Right lobe of liver (tissue), 6 donors: ENCODE measurements around the gene BAG5. TPM values are rescaled to one million over a fixed set of nuclear protein-coding genes. Genes with fewer than 3 reads are reported as not detected.

Source experiments
- ATAC-seq, 4 donors: fragments of 200-7000 bp; cut with Tn5 transposase; one replicate each; pipeline ENCODE4 v1.9.1; 2020; ENCODE audit warnings: mild to moderate bottlenecking in 4 of 4, moderate library complexity in 4 of 4
- DNase-seq, 3 donors: peaks; one replicate each; pipeline ENCODE4 v3.0.0-alpha.2; 2020
- H3K27ac ChIP-seq, 3 donors: fragments of 200-600 bp; one replicate each; pipeline ENCODE4 v1.8.0; 2022
- H3K27me3 ChIP-seq, 2 donors: fragments of 200-600 bp; one replicate each; pipeline ENCODE4 v1.8.0; 2022
- H3K36me3 ChIP-seq, 4 donors: fragments of 200-600 bp; sonication (generic) in 1 of 4; one replicate each; pipeline versions ENCODE4 v1.5.1 to v1.8.0; 2017 to 2022; ENCODE audit warnings: control low read depth in 1 of 4
- H3K4me1 ChIP-seq, 4 donors: fragments of 200-600 bp; sonication (generic) in 1 of 4; one replicate each; pipeline versions ENCODE4 v1.5.1 to v1.8.0; 2017 to 2022; ENCODE audit warnings: control low read depth in 1 of 4
- H3K4me3 ChIP-seq, 3 donors: fragments of 200-600 bp; one replicate each; pipeline ENCODE4 v1.8.0; 2022
- H3K9me3 ChIP-seq, 4 donors: fragments of 200-600 bp; sonication (generic) in 1 of 4; one replicate each; pipeline versions ENCODE4 v1.5.1 to v1.8.0; 2017 to 2022; ENCODE audit warnings: control low read depth in 1 of 4
- CTCF ChIP-seq, 4 donors: fragments of 200-600 bp in 3 of 4; fragments of 450-650 bp in 1 of 4; IDR thresholded peaks; one replicate each; pipeline versions ENCODE4 v1.5.1 to v1.8.0; 2016 to 2022; ENCODE audit warnings: antibody characterized with exemption in 4 of 4, mild to moderate bottlenecking in 2 of 4
- POLR2A ChIP-seq: fragments of 450-650 bp; IDR thresholded peaks from one replicate; pipeline ENCODE4 v1.6.1; 2017; ENCODE audit warnings: antibody characterized with exemption, mild to moderate bottlenecking
- WGBS: methylation state at CpG from one replicate; pipeline ENCODE4 v1.1.6; 2018; ENCODE audit warnings: low coverage, low lambda C conversion rate; ENCODE audit not compliant: insufficient coverage; ENCODE audit errors: missing lambda C conversion rate; 5-methylcytosine and 5-hydroxymethylcytosine counted together
- intact Hi-C, 2 donors: fragments of 100-400 bp; cut with DNase I; formaldehyde crosslinking; loops; one replicate each; pipeline versions ENCODE4 v1.11.2 to v1.14.1; 2022
- total RNA-seq, 6 experiments: library from RNA; depleted of rRNA in 2 of 6; stranded (reverse); fragments of >200 nt in 2 of 6; fragmentation: NEBNext Ultra II Directional in 3 of 6; extraction: Animal tissue kit (Norgen Biotek cat#: 25700) in 3 of 6; gene quantifications; one replicate each; pipeline versions ENCODE4 v1.1.0 to v1.2.4, GENCODE V29; 2016 to 2023
- donor health status: DM: no; HTN: yes; CAD: no.
- donor health status: DM: no; HTN: no; CAD: no.
- donor health status: DM: no; HTN: no; CAD: no.
- donor health status: DM: no; HTN: yes; CAD: no.
- donor health status: DM: no; HTN: yes; CAD: no.

Gene BAG5
- total RNA-seq, 6 experiments from 2014 or later, result 6.5 to 11.4 (median 10.9) TPM

GRCh38 chr14:103532216-103533136 lies 30.0 kb downstream of the BAG5 start:
- Histone ChIP-seq H3K36me3 (no peaks in the 10 kb centered on the region), H3K27me3 (no peaks in the 10 kb centered on the region), H3K27ac (no peak overlapping the region), H3K4me3 (no peak overlapping the region), H3K4me1 (peaks cover 0 to 16% (median 7%) of the 10 kb centered on the region in 4 donors), H3K9me3 (no peaks in the 10 kb centered on the region)
- no CpG with 5 or more reads among the region's 32 CpGs for WGBS
- intact Hi-C loops, result no loop called here
- no peak for DNase-seq
- no peak for TF ChIP-seq CTCF (IDR thresholded peaks at IDR 0.05)
- TF ChIP-seq POLR2A, result no peak
- no peak for ATAC-seq

GRCh38 chr14:103531421-103532215 lies 30.8 kb downstream of the BAG5 start:
- intact Hi-C loops, result no loop called here
- Histone ChIP-seq H3K27ac (no peak overlapping the region), H3K9me3 (no peaks in the 10 kb centered on the region), H3K4me1 (peaks cover 0 to 18% (median 8%) of the 10 kb centered on the region in 4 donors), H3K36me3 (no peaks in the 10 kb centered on the region), H3K27me3 (no peaks in the 10 kb centered on the region), H3K4me3 (no peak overlapping the region)
- DNase-seq, result no peak
- ATAC-seq, result no peak
- TF ChIP-seq CTCF (IDR thresholded peaks at IDR 0.05) (no peak), POLR2A (no peak)
- WGBS, result 60% methylated on average over 6 of the region's 15 CpGs

- Histone ChIP-seq H3K27me3 (no peaks in the 10 kb centered on the region), H3K9me3 (no peaks in the 10 kb centered on the region), H3K4me3 (no peak overlapping the region), H3K27ac (no peak overlapping the region), H3K36me3 (no peaks in the 10 kb centered on the region), H3K4me1 (peaks cover 0 to 24% (median 9%) of the 10 kb centered on the region in 4 donors)
- DNase-seq (no peak), ATAC-seq (no peak)
- WGBS, result no CpG with 5 or more reads among the region's 11 CpGs
- TF ChIP-seq POLR2A (no peak), CTCF (IDR thresholded peaks at IDR 0.05) (no peak)
- intact Hi-C loops, result no loop called here
These were observed 31.6 kb downstream of the BAG5 start for GRCh38 chr14:103530831-103531230.

- peaks cover 0 to 28% (median 11%) of the 10 kb centered on the region in 4 donors for H3K4me1 ChIP-seq
- intact Hi-C loops, result no loop called here
- H3K27me3 ChIP-seq, result no peaks in the 10 kb centered on the region
- 71% methylated on average over 2 of the region's 7 CpGs for WGBS
- ATAC-seq, result no peak
- no peak overlapping the region for H3K27ac ChIP-seq
- H3K9me3 ChIP-seq, result no peaks in the 10 kb centered on the region
- H3K36me3 ChIP-seq, result no peaks in the 10 kb centered on the region
- no peak for DNase-seq
- no peak overlapping the region for H3K4me3 ChIP-seq
- TF ChIP-seq POLR2A, result no peak
- no peak for TF ChIP-seq CTCF (IDR thresholded peaks at IDR 0.05)
These were observed 32.1 kb downstream of the BAG5 start for GRCh38 chr14:103530390-103530789.
